HEK293 (cell line): ENCODE results near the gene IL36G.

Experiments
- CTCF ChIA-PET: fragments of 350-600 bp; formaldehyde crosslinking; extraction: SDS; loops from one replicate; lab custom pipeline; 2021; ENCODE audit warnings: antibody characterized with exemption; lab: Yijun Ruan, JAX
- POLR2A ChIA-PET: fragments of 300-600 bp; formaldehyde crosslinking; extraction: SDS; loops from one replicate; lab custom pipeline; 2020; ENCODE audit warnings: antibody characterized with exemption, inconsistent platforms; lab: Yijun Ruan, JAX
- H3K27ac ChIP-seq: fragments of 200-500 bp; sonication (Bioruptor generic); 2 replicates; pipeline ENCODE4 v1.5.1; 2014; ENCODE audit warnings: low read depth, low read length, control low read depth, inconsistent platforms; ENCODE audit errors: extremely low read depth
- H3K36me3 ChIP-seq, 2 experiments: fragments of 200-500 bp in 1 of 2; sonication (Bioruptor generic) in 1 of 2; 1 replicate in 1 of 2; 2 replicates in 1 of 2; pipeline ENCODE4 v1.5.1; 2014 to 2017; ENCODE audit warnings: inconsistent platforms in 2 of 2, low read length in 2 of 2; ENCODE audit not compliant: control insufficient read depth in 2 of 2, insufficient read depth in 1 of 2
- H3K4me1 ChIP-seq: fragments of 200-500 bp; sonication (Bioruptor generic); 2 replicates; pipeline ENCODE4 v1.5.1; 2014; ENCODE audit warnings: mild to moderate bottlenecking, low read length, inconsistent platforms; ENCODE audit not compliant: control insufficient read depth, insufficient read depth
- H3K4me3 ChIP-seq: 2 replicates; pipeline ENCODE4 v1.5.1; 2011; ENCODE audit warnings: low read depth, mild to moderate bottlenecking, control low read depth, low read length, moderate library complexity
- H3K9me3 ChIP-seq: fragments of 200-500 bp; sonication (Bioruptor generic); 2 replicates; pipeline ENCODE4 v1.5.1; 2014; ENCODE audit warnings: low read depth, low read length, inconsistent platforms; ENCODE audit not compliant: control insufficient read depth, insufficient read depth
- OVOL3 ChIP-seq: fragments of 450-650 bp; formaldehyde crosslinking; IDR thresholded peaks from 2 replicates; pipeline ENCODE4 v1.5.1; 2016; ENCODE audit warnings: missing biosample characterization, missing genetic modification characterization
- ZBTB1 ChIP-seq: fragments of 450-650 bp; formaldehyde crosslinking; IDR thresholded peaks from 2 replicates; pipeline ENCODE4 v1.5.1; 2016; ENCODE audit warnings: missing biosample characterization, missing genetic modification characterization
- ZBTB48 ChIP-seq: fragments of 450-650 bp; formaldehyde crosslinking; IDR thresholded peaks from 2 replicates; pipeline ENCODE4 v1.5.1; 2016; ENCODE audit warnings: missing biosample characterization, missing genetic modification characterization
- ZFP3 ChIP-seq: fragments of 450-650 bp; formaldehyde crosslinking; IDR thresholded peaks from 2 replicates; pipeline ENCODE4 v1.5.1; 2016; ENCODE audit warnings: low read depth, missing biosample characterization, missing genetic modification characterization
- ZNF157 ChIP-seq: fragments of 450-650 bp; formaldehyde crosslinking; IDR thresholded peaks from 2 replicates; pipeline ENCODE4 v1.5.1; 2016; ENCODE audit warnings: missing biosample characterization, missing genetic modification characterization
- ZNF48 ChIP-seq: fragments of 450-650 bp; formaldehyde crosslinking; IDR thresholded peaks from 2 replicates; pipeline ENCODE4 v1.5.1; 2016; ENCODE audit warnings: missing biosample characterization, missing genetic modification characterization
- ZNF549 ChIP-seq: fragments of 450-650 bp; IDR thresholded peaks from 2 replicates; pipeline ENCODE4 v1.5.1; 2018; ENCODE audit warnings: missing biosample characterization, missing genetic modification characterization, mild to moderate bottlenecking, inconsistent platforms, moderate library complexity
- ZNF558 ChIP-seq: fragments of 450-650 bp; formaldehyde crosslinking; IDR thresholded peaks from 2 replicates; pipeline ENCODE4 v1.5.1; 2016; ENCODE audit warnings: missing biosample characterization, missing genetic modification characterization
- ZNF585B ChIP-seq: fragments of 450-650 bp; formaldehyde crosslinking; IDR thresholded peaks from 2 replicates; pipeline ENCODE4 v1.5.1; 2016; ENCODE audit warnings: missing biosample characterization, missing genetic modification characterization
- ZNF777 ChIP-seq: fragments of 450-650 bp; formaldehyde crosslinking; IDR thresholded peaks from 2 replicates; pipeline ENCODE4 v1.5.1; 2017; ENCODE audit warnings: missing biosample characterization, missing genetic modification characterization, borderline replicate concordance
- TF ChIP-seq, protein P1 (sequence below): fragments of 450-650 bp; formaldehyde crosslinking; IDR thresholded peaks from 2 replicates; pipeline ENCODE4 v1.5.1; 2016; ENCODE audit warnings: missing biosample characterization, missing genetic modification characterization
- TF ChIP-seq, protein P2 (sequence below): fragments of 450-650 bp; formaldehyde crosslinking; IDR thresholded peaks from 2 replicates; pipeline ENCODE4 v1.5.1; 2016; ENCODE audit warnings: missing biosample characterization, missing genetic modification characterization, borderline replicate concordance
- TF ChIP-seq, protein P3 (sequence below): fragments of 450-650 bp; formaldehyde crosslinking; IDR thresholded peaks from 2 replicates; pipeline ENCODE4 v1.5.1; 2017; ENCODE audit warnings: missing biosample characterization, mild to moderate bottlenecking, missing genetic modification characterization, moderate library complexity
- TF ChIP-seq, protein P4 (sequence below): fragments of 450-650 bp; formaldehyde crosslinking; IDR thresholded peaks from 2 replicates; pipeline ENCODE4 v1.5.1; 2016; ENCODE audit warnings: missing biosample characterization, missing genetic modification characterization
- TF ChIP-seq, protein P5 (sequence below): fragments of 450-650 bp; formaldehyde crosslinking; IDR thresholded peaks from 2 replicates; pipeline ENCODE4 v1.5.1; 2016; ENCODE audit warnings: missing biosample characterization, missing genetic modification characterization
- TF ChIP-seq, protein P6 (sequence below): fragments of 450-650 bp; formaldehyde crosslinking; IDR thresholded peaks from 2 replicates; pipeline ENCODE4 v1.5.1; 2016; ENCODE audit warnings: missing biosample characterization, missing genetic modification characterization
- TF ChIP-seq, protein P7 (sequence below): fragments of 450-650 bp; IDR thresholded peaks from 2 replicates; pipeline ENCODE4 v1.5.1; 2018; ENCODE audit warnings: missing biosample characterization, mild to moderate bottlenecking, missing genetic modification characterization
- TF ChIP-seq, protein P8 (sequence below): fragments of 450-650 bp; formaldehyde crosslinking; IDR thresholded peaks from 2 replicates; pipeline ENCODE4 v1.5.1; 2016; ENCODE audit warnings: missing biosample characterization, missing genetic modification characterization

IL36G gene

DNA sequence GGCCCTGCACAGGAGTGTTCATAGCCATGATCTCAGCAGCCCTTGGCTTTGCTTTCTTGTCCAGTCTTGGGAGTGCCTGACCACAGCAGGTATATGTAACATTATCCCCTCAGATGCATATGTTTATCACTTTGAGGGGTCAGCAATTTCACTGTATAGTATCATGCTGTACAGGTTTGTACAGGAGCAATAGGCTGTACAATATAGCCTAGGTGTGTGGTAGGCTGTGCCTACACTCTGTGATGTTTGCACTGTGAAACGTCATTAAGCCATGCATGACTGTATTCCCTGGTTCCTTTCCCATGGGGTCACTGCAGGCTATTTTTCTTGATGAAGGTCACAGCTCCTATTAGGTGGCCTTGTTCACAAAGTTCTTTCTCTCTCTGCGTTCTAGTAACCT is 4.7 kb upstream of the IL36G start:
- ChIA-PET CTCF (no interaction called here), POLR2A (no interaction called here)
- Histone ChIP-seq H3K4me1 (no peaks in the 10 kb centered on the region), H3K4me3 (no peak overlapping the region), H3K36me3 (no peaks in the 10 kb centered on the region), H3K9me3 (no peaks in the 10 kb centered on the region), H3K27ac (no peak overlapping the region)
- TF ChIP-seq ZNF157 (tag by site-specific recombination) (no peak), ZBTB48 (no peak), ZBTB1 (tag by site-specific recombination) (no peak)
- TF ChIP-seq, protein P1, sequence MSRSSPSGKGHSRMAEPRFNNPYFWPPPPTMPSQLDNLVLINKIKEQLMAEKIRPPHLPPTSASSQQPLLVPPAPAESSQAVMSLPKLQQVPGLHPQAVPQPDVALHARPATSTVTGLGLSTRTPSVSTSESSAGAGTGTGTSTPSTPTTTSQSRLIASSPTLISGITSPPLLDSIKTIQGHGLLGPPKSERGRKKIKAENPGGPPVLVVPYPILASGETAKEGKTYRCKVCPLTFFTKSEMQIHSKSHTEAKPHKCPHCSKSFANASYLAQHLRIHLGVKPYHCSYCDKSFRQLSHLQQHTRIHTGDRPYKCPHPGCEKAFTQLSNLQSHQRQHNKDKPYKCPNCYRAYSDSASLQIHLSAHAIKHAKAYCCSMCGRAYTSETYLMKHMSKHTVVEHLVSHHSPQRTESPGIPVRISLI, result no peak
- TF ChIP-seq, protein P2, sequence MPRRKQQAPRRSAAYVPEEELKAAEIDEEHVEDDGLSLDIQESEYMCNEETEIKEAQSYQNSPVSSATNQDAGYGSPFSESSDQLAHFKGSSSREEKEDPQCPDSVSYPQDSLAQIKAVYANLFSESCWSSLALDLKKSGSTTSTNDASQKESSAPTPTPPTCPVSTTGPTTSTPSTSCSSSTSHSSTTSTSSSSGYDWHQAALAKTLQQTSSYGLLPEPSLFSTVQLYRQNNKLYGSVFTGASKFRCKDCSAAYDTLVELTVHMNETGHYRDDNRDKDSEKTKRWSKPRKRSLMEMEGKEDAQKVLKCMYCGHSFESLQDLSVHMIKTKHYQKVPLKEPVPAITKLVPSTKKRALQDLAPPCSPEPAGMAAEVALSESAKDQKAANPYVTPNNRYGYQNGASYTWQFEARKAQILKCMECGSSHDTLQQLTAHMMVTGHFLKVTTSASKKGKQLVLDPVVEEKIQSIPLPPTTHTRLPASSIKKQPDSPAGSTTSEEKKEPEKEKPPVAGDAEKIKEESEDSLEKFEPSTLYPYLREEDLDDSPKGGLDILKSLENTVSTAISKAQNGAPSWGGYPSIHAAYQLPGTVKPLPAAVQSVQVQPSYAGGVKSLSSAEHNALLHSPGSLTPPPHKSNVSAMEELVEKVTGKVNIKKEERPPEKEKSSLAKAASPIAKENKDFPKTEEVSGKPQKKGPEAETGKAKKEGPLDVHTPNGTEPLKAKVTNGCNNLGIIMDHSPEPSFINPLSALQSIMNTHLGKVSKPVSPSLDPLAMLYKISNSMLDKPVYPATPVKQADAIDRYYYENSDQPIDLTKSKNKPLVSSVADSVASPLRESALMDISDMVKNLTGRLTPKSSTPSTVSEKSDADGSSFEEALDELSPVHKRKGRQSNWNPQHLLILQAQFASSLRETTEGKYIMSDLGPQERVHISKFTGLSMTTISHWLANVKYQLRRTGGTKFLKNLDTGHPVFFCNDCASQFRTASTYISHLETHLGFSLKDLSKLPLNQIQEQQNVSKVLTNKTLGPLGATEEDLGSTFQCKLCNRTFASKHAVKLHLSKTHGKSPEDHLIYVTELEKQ, result no peak
- TF ChIP-seq, protein P3, sequence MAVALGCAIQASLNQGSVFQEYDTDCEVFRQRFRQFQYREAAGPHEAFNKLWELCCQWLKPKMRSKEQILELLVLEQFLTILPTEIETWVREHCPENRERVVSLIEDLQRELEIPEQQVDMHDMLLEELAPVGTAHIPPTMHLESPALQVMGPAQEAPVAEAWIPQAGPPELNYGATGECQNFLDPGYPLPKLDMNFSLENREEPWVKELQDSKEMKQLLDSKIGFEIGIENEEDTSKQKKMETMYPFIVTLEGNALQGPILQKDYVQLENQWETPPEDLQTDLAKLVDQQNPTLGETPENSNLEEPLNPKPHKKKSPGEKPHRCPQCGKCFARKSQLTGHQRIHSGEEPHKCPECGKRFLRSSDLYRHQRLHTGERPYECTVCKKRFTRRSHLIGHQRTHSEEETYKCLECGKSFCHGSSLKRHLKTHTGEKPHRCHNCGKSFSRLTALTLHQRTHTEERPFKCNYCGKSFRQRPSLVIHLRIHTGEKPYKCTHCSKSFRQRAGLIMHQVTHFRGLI (tag by site-specific recombination), result no peak

DNA sequence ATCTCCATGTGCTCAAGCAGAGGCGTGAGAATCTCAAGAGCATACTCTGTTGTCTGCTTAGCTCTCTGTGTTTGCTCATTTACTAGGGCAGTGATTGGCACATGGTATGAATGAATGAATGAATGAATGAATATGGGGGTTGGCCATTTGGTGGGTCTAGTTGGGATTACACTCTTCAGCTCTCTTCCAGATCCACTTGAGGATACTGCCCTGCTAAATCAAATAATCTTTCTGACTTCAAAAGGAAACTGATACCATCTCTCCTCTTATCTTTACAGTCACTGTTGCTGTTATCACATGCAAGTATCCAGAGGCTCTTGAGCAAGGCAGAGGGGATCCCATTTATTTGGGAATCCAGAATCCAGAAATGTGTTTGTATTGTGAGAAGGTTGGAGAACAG is 1.9 kb downstream of the IL36G start:
- ChIA-PET POLR2A (no interaction called here), CTCF (interaction anchor here (1.2 to 1.3 kb wide), 2 partner anchors 21 to 22 kb away, joined by 3 to 7 read pairs; no protein-coding TSS in a partner anchor)
- TF ChIP-seq, protein P4, sequence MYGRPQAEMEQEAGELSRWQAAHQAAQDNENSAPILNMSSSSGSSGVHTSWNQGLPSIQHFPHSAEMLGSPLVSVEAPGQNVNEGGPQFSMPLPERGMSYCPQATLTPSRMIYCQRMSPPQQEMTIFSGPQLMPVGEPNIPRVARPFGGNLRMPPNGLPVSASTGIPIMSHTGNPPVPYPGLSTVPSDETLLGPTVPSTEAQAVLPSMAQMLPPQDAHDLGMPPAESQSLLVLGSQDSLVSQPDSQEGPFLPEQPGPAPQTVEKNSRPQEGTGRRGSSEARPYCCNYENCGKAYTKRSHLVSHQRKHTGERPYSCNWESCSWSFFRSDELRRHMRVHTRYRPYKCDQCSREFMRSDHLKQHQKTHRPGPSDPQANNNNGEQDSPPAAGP (tag by site-specific recombination), result no peak
- TF ChIP-seq ZNF777 (tag by site-specific recombination), result no peak
- TF ChIP-seq, protein P5, sequence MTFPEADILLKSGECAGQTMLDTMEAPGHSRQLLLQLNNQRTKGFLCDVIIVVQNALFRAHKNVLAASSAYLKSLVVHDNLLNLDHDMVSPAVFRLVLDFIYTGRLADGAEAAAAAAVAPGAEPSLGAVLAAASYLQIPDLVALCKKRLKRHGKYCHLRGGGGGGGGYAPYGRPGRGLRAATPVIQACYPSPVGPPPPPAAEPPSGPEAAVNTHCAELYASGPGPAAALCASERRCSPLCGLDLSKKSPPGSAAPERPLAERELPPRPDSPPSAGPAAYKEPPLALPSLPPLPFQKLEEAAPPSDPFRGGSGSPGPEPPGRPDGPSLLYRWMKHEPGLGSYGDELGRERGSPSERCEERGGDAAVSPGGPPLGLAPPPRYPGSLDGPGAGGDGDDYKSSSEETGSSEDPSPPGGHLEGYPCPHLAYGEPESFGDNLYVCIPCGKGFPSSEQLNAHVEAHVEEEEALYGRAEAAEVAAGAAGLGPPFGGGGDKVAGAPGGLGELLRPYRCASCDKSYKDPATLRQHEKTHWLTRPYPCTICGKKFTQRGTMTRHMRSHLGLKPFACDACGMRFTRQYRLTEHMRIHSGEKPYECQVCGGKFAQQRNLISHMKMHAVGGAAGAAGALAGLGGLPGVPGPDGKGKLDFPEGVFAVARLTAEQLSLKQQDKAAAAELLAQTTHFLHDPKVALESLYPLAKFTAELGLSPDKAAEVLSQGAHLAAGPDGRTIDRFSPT, result no peak
- no peak for TF ChIP-seq ZNF558 (tag by site-specific recombination)
- TF ChIP-seq ZNF549 (tag by site-specific recombination), result no peak
- no peak for TF ChIP-seq ZFP3 (tag by site-specific recombination)
- no peak for TF ChIP-seq OVOL3 (tag by site-specific recombination)
- TF ChIP-seq ZNF585B (tag by site-specific recombination), result no peak
- TF ChIP-seq, protein P6, sequence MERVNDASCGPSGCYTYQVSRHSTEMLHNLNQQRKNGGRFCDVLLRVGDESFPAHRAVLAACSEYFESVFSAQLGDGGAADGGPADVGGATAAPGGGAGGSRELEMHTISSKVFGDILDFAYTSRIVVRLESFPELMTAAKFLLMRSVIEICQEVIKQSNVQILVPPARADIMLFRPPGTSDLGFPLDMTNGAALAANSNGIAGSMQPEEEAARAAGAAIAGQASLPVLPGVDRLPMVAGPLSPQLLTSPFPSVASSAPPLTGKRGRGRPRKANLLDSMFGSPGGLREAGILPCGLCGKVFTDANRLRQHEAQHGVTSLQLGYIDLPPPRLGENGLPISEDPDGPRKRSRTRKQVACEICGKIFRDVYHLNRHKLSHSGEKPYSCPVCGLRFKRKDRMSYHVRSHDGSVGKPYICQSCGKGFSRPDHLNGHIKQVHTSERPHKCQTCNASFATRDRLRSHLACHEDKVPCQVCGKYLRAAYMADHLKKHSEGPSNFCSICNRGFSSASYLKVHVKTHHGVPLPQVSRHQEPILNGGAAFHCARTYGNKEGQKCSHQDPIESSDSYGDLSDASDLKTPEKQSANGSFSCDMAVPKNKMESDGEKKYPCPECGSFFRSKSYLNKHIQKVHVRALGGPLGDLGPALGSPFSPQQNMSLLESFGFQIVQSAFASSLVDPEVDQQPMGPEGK (tag by site-specific recombination), result no peak
- TF ChIP-seq, protein P7, sequence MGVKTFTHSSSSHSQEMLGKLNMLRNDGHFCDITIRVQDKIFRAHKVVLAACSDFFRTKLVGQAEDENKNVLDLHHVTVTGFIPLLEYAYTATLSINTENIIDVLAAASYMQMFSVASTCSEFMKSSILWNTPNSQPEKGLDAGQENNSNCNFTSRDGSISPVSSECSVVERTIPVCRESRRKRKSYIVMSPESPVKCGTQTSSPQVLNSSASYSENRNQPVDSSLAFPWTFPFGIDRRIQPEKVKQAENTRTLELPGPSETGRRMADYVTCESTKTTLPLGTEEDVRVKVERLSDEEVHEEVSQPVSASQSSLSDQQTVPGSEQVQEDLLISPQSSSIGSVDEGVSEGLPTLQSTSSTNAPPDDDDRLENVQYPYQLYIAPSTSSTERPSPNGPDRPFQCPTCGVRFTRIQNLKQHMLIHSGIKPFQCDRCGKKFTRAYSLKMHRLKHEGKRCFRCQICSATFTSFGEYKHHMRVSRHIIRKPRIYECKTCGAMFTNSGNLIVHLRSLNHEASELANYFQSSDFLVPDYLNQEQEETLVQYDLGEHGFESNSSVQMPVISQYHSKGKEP (tag by site-specific recombination), result no peak
- TF ChIP-seq ZNF48 (tag by site-specific recombination), result no peak
- TF ChIP-seq, protein P8, sequence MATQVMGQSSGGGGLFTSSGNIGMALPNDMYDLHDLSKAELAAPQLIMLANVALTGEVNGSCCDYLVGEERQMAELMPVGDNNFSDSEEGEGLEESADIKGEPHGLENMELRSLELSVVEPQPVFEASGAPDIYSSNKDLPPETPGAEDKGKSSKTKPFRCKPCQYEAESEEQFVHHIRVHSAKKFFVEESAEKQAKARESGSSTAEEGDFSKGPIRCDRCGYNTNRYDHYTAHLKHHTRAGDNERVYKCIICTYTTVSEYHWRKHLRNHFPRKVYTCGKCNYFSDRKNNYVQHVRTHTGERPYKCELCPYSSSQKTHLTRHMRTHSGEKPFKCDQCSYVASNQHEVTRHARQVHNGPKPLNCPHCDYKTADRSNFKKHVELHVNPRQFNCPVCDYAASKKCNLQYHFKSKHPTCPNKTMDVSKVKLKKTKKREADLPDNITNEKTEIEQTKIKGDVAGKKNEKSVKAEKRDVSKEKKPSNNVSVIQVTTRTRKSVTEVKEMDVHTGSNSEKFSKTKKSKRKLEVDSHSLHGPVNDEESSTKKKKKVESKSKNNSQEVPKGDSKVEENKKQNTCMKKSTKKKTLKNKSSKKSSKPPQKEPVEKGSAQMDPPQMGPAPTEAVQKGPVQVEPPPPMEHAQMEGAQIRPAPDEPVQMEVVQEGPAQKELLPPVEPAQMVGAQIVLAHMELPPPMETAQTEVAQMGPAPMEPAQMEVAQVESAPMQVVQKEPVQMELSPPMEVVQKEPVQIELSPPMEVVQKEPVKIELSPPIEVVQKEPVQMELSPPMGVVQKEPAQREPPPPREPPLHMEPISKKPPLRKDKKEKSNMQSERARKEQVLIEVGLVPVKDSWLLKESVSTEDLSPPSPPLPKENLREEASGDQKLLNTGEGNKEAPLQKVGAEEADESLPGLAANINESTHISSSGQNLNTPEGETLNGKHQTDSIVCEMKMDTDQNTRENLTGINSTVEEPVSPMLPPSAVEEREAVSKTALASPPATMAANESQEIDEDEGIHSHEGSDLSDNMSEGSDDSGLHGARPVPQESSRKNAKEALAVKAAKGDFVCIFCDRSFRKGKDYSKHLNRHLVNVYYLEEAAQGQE (tag by site-specific recombination), result no peak

More for the DNA sequence above, 1.9 kb downstream of the IL36G start:
- H3K36me3 ChIP-seq, result no peaks in the 10 kb centered on the region
- no peak overlapping the region for H3K4me3 ChIP-seq
- H3K9me3 ChIP-seq, result no peaks in the 10 kb centered on the region; the same call in 1 of the 2 replicates
- H3K4me1 ChIP-seq, result no peaks in the 10 kb centered on the region
- no peak overlapping the region for H3K27ac ChIP-seq
